Spinal cord (tissue), 10 donors: ENCODE data around the gene LARP4B. TPM values are rescaled to one million over a fixed set of nuclear protein-coding genes. Genes with fewer than 3 reads are reported as not detected.

Experiments
- DNase-seq, 6 donors: peaks; one replicate each; pipeline versions ENCODE4 v3.0.0 to v3.0.0-alpha.2; 2013 to 2015; ENCODE audit warnings: low spot score in 6 of 6, low read depth in 4 of 6
- H3K27ac ChIP-seq: one replicate; pipeline ENCODE4 v1.5.1; 2013; ENCODE audit warnings: low read depth, low read length, control low read depth
- H3K27me3 ChIP-seq: one replicate; pipeline ENCODE4 v1.6.1; 2013; ENCODE audit warnings: low read length; ENCODE audit not compliant: control insufficient read depth, insufficient read depth
- H3K36me3 ChIP-seq: one replicate; pipeline ENCODE4 v1.6.1; 2013; ENCODE audit warnings: low read length; ENCODE audit not compliant: control insufficient read depth, insufficient read depth
- H3K4me1 ChIP-seq: one replicate; pipeline ENCODE4 v1.6.1; 2013; ENCODE audit warnings: low read length; ENCODE audit not compliant: control insufficient read depth, insufficient read depth
- H3K4me3 ChIP-seq: one replicate; pipeline ENCODE4 v1.5.1; 2013; ENCODE audit warnings: low read depth, low read length, control low read depth
- H3K9me3 ChIP-seq: one replicate; pipeline ENCODE4 v1.6.1; 2013; ENCODE audit warnings: low read length; ENCODE audit not compliant: control insufficient read depth, insufficient read depth
- WGBS: methylation state at CpG from one replicate; pipeline ENCODE4 v1.1.5; 2013; ENCODE audit warnings: missing lambda C conversion rate; ENCODE audit not compliant: insufficient coverage; 5-methylcytosine and 5-hydroxymethylcytosine counted together
- polyA plus RNA-seq, 2 donors: library from polyadenylated mRNA; unstranded; fragments of 120-200 nt; gene quantifications; one replicate each; pipeline ENCODE4 v1.2.1, GENCODE V29; 2013; ENCODE audit not compliant: insufficient read length in 2 of 2
- total RNA-seq, 2 donors: library from RNA; depleted of rRNA in 1 of 2; stranded (reverse); fragments of 120-200 nt in 1 of 2; fragments of >200 nt in 1 of 2; gene quantifications; one replicate each; pipeline versions ENCODE4 v1.2.3 to v1.2.4, GENCODE V29; 2013 to 2014
- donor health status: healthy.

Gene LARP4B
- total and polyA plus RNA-seq, 4 donors = 28.2 to 38.5 (median 38.0) TPM

- no CpG with 5 or more reads among the region's 3 CpGs for WGBS
- Histone ChIP-seq H3K27me3 (no peaks in the 10 kb centered on the region), H3K36me3 (peaks cover 14% of the 10 kb centered on the region), H3K27ac (peak overlapping the region; percentile 53), H3K9me3 (no peaks in the 10 kb centered on the region), H3K4me1 (peaks cover 7% of the 10 kb centered on the region), H3K4me3 (no peak overlapping the region)
- DNase-seq = peak in 1 of 6 donors; percentile 6
Measured at GRCh38 chr10:845526-845925, 86.0 kb downstream of the LARP4B start.

GRCh38 chr10:844552-844951 is 87.0 kb downstream of the LARP4B start:
- Histone ChIP-seq H3K9me3 (no peaks in the 10 kb centered on the region), H3K27me3 (no peaks in the 10 kb centered on the region), H3K36me3 (peaks cover 17% of the 10 kb centered on the region), H3K4me1 (peaks cover 7% of the 10 kb centered on the region), H3K4me3 (no peak overlapping the region), H3K27ac (no peak overlapping the region)
- no peak for DNase-seq
- WGBS = no CpG with 5 or more reads among the region's 8 CpGs

DNA sequence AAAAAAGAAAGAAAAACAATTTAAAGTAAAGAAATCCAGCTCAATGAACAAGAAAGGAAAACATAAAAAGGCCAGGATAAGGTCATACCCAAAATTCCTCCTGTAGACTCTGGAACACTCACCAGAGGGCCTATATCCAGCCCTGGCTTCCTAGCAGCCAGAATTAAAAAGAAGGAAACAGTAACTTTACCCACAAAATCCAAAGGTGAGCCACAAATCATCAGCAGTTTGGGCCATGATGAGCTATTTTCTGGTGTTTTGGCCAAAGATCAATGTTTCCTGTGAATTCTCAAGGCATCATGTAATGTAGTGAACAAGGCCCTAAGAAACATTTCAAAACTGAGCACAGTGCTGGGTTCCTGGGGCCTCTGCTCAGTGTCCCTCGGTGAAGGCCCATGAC is 87.8 kb downstream of the LARP4B start:
- no peak for DNase-seq
- no peak overlapping the region for H3K27ac ChIP-seq
- no peaks in the 10 kb centered on the region for H3K27me3 ChIP-seq
- no peak overlapping the region for H3K4me3 ChIP-seq
- H3K4me1 ChIP-seq = peaks cover 7% of the 10 kb centered on the region
- no peaks in the 10 kb centered on the region for H3K9me3 ChIP-seq
- H3K36me3 ChIP-seq = peaks cover 17% of the 10 kb centered on the region
- WGBS = 94% methylated on average over 1 of the region's 1 CpG

- H3K4me1 ChIP-seq = peaks cover 7% of the 10 kb centered on the region
- 100% methylated on average over 1 of the region's 6 CpGs for WGBS
- DNase-seq = no peak
- no peak overlapping the region for H3K27ac ChIP-seq
- H3K27me3 ChIP-seq = no peaks in the 10 kb centered on the region
- no peak overlapping the region for H3K4me3 ChIP-seq
- H3K36me3 ChIP-seq = peaks cover 17% of the 10 kb centered on the region
- no peaks in the 10 kb centered on the region for H3K9me3 ChIP-seq
Measured at GRCh38 chr10:842795-843194, 88.7 kb downstream of the LARP4B start.

DNA sequence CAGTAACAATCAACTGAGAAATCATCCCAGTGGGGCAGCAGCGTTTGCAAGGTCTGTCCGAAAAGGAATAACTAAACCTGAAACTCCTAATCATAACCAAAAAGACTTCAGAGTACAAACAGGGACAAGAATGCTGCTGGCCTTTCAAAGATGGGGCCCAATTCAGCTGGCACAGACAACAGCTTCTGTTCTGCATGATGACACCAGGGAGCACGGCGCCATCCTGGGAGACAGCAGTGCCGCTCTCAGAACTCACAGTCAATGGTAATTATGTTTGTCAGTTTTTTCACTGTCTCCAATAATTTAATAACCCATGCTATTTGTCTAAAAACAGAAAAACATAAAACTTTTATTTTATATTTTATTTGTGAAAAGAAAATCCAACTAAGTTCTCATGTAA is 90.0 kb downstream of the LARP4B start:
- peaks cover 6% of the 10 kb centered on the region for H3K4me1 ChIP-seq
- peaks cover 11% of the 10 kb centered on the region for H3K36me3 ChIP-seq
- H3K27ac ChIP-seq = no peak overlapping the region
- H3K9me3 ChIP-seq = no peaks in the 10 kb centered on the region
- DNase-seq = no peak
- H3K4me3 ChIP-seq = no peak overlapping the region
- H3K27me3 ChIP-seq = no peaks in the 10 kb centered on the region
- WGBS = 89% methylated on average over 2 of the region's 5 CpGs

DNA sequence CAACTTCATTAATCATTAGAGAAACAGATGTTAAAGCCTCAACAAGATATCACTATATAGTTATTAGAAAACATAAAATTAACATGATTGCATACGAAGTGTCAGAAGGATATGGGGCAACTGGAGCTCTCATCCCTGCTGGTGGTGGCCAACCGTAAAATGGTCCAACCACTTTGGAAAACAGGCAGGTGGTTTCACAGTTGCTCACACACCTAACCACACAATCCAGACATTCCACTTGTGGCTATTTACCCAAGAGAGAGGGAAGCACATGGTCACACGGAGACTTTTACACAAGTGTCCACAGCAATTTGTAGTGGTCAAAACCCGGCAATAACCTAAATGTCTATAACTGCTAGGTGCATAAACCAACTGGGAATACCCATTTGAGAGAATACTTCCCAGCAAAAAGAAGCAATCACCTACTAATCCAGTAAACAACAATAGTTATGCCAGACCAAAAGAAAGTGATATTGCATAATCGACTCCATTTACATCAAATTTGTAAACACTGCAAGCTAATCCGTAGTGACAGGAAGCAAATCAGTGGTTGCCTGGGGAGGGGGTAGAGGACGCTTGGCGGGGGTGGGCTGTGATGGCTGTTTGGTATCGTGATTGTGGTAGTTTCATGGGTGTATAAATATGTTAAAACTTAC is 91.8 kb downstream of the LARP4B start:
- Histone ChIP-seq H3K9me3 (no peaks in the 10 kb centered on the region), H3K4me1 (no peaks in the 10 kb centered on the region), H3K36me3 (peaks cover 17% of the 10 kb centered on the region), H3K27ac (no peak overlapping the region), H3K27me3 (no peaks in the 10 kb centered on the region), H3K4me3 (no peak overlapping the region)
- DNase-seq = no peak
- WGBS = 100% methylated on average over 3 of the region's 9 CpGs

GRCh38 chr10:836782-837181 is 94.7 kb downstream of the LARP4B start:
- DNase-seq = no peak
- WGBS = 77% methylated on average over 6 of the region's 7 CpGs
- no peaks in the 10 kb centered on the region for H3K4me1 ChIP-seq
- H3K36me3 ChIP-seq = peaks cover 9% of the 10 kb centered on the region
- H3K27me3 ChIP-seq = no peaks in the 10 kb centered on the region
- H3K27ac ChIP-seq = no peak overlapping the region
- H3K9me3 ChIP-seq = peaks cover 1% of the 10 kb centered on the region
- no peak overlapping the region for H3K4me3 ChIP-seq

- H3K36me3 ChIP-seq = peaks cover 9% of the 10 kb centered on the region
- H3K4me1 ChIP-seq = no peaks in the 10 kb centered on the region
- H3K9me3 ChIP-seq = peaks cover 1% of the 10 kb centered on the region
- H3K27me3 ChIP-seq = no peaks in the 10 kb centered on the region
- no peak overlapping the region for H3K27ac ChIP-seq
- no peak for DNase-seq
- no CpG with 5 or more reads among the region's 5 CpGs for WGBS
- no peak overlapping the region for H3K4me3 ChIP-seq
Measured at GRCh38 chr10:834493-834892, 97.0 kb downstream of the LARP4B start.

DNA sequence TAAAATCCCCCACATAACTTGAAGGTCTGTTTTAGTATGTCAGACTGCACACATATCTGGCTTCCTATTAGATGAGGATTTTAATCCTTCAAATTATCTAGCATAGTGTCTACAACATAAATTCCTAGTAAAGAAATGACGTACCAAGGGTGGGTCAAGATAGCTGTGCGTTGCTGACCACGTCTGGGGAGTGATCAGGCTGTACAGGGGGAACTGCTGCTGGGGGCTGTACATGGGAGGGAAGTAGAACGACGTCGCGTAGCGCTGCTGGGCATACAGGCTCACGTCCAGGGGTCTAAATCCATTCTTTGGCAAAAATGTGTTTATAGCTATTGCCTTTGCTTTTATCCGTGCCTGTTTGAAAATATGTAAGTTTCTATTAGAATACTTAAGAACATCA is 102.3 kb downstream of the LARP4B start:
- Histone ChIP-seq H3K9me3 (peaks cover 1% of the 10 kb centered on the region), H3K27ac (no peak overlapping the region), H3K4me3 (no peak overlapping the region), H3K27me3 (no peaks in the 10 kb centered on the region), H3K4me1 (peaks cover 4% of the 10 kb centered on the region), H3K36me3 (peaks cover 34% of the 10 kb centered on the region)
- 98% methylated on average over 7 of the region's 10 CpGs for WGBS
- DNase-seq = no peak

- H3K27me3 ChIP-seq = no peaks in the 10 kb centered on the region
- peaks cover 45% of the 10 kb centered on the region for H3K36me3 ChIP-seq
- H3K4me1 ChIP-seq = peaks cover 4% of the 10 kb centered on the region
- H3K27ac ChIP-seq = no peak overlapping the region
- 95% methylated on average over 9 of the region's 9 CpGs for WGBS
- no peak for DNase-seq
- peaks cover 1% of the 10 kb centered on the region for H3K9me3 ChIP-seq
- no peak overlapping the region for H3K4me3 ChIP-seq
Measured at GRCh38 chr10:828191-828590, 103.3 kb downstream of the LARP4B start.
